HUES64 (cell line): Measurements from ENCODE around the gene AHDC1.
"Not testable (repeated sequence)": the region's sequence is repeated elsewhere in the genome, so short reads cannot be mapped to it uniquely, and the experiment has no call there.

ENCODE experiments used
- H3K27ac ChIP-seq: 2 replicates; pipeline ENCODE4 v1.7.0; 2013; ENCODE audit warnings: low read depth, low read length, inconsistent platforms
- H3K27me3 ChIP-seq: 2 replicates; pipeline ENCODE4 v1.6.1; 2013; ENCODE audit warnings: mild to moderate bottlenecking, low read length; ENCODE audit not compliant: insufficient read depth
- H3K36me3 ChIP-seq: 2 replicates; pipeline ENCODE4 v1.6.1; 2013; ENCODE audit warnings: mild to moderate bottlenecking, low read length; ENCODE audit not compliant: insufficient read depth
- H3K4me1 ChIP-seq: 2 replicates; pipeline ENCODE4 v1.6.1; 2013; ENCODE audit warnings: mild to moderate bottlenecking, low read length, moderate library complexity; ENCODE audit not compliant: insufficient read depth
- H3K4me3 ChIP-seq: 2 replicates; pipeline ENCODE4 v1.5.1; 2013; ENCODE audit warnings: mild to moderate bottlenecking, low read length, moderate library complexity
- H3K9ac ChIP-seq: 2 replicates; pipeline ENCODE4 v1.6.1; 2013; ENCODE audit warnings: mild to moderate bottlenecking, low read depth, low read length
- H3K9me3 ChIP-seq: 2 replicates; pipeline ENCODE4 v1.6.1; 2013; ENCODE audit warnings: low read depth, low read length; ENCODE audit not compliant: insufficient read depth
- WGBS: fragments of 150-250, 120-280 bp; methylation state at CpG from one replicate; pipeline ENCODE4 v1.1.7; 2013; ENCODE audit warnings: missing lambda C conversion rate; 5-methylcytosine and 5-hydroxymethylcytosine counted together

The AHDC1 gene

DNA sequence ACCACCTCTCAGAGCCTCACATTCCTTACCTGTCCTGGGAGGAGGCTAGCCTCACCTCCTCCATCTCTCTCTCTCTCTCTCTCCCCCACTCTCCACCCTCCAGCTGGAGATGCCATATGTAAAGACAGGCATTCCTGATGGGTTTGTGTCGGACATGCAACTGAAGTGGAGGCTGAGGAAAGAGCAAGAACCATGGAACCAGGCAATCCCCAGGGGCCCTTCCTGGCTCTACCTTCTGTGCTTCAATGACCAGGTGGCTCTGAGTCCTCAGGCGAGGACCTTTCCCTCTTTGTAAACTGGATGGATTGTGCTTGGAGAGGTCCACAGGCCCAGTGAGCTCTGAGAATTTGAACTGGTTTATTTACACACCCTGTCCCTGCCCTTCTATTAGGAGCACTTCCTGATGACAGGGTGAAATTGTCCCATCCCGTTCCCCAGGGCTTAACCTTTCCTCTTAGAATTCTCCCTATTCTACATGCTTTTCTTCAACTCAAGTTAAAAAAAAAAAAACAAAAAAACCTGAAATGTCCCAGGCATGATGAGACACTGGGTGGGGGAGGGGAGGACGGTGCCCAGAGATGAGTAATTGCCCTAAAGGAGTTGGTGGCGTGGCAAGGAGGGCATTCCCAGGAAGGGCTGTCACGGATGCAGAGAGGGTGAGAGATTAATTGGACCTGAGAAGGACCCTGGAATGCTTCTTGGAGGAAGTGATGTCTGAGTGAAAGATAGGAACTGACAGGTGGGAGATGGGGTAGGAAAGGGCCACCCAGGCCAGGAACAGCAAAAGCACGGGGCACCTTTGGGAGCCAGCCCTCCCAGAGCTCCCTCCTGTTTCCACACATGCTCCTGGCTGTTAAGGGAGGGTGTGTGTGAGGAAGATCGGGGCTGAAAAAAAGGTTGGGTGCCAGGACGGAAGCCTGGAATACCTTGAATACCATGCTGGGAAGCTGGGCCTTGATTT lies 63.8 kb downstream of the AHDC1 start:
- peaks cover 50% of the 10 kb centered on the region for H3K4me1 ChIP-seq

DNA sequence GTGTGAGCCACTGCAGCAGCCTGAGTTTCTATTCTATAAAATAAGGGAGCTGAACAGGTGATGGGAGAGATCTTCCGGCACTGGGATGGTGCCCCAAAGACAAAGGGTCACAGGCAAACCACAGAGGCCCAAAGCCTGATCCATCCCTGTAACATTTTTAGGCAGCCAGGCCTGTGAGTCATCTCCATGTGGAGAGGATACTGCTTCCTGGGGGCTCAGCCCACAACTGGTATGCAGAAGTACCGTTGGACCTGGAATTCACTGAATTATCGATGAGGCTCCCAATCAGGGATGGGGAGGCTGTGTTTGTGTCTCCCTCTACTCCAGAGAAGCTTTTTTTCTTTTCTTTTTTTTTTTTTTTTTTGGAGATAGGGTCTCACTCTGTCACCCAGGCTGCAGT lies 65.2 kb downstream of the AHDC1 start:
- H3K9me3 ChIP-seq = no peaks in the 10 kb centered on the region
- H3K9ac ChIP-seq = no peak overlapping the region
- peaks cover 10% of the 10 kb centered on the region; the same call in 1 of the 2 replicates for H3K36me3 ChIP-seq
- no peak overlapping the region for H3K4me3 ChIP-seq
- H3K27me3 ChIP-seq = no peaks in the 10 kb centered on the region
- 67% methylated on average over 3 of the region's 3 CpGs for WGBS
- H3K27ac ChIP-seq = peak overlapping the region; percentile 28; the same call in 1 of the 2 replicates
- H3K4me1 ChIP-seq = peaks cover 55% of the 10 kb centered on the region

More for the DNA sequence above, 63.8 kb downstream of the AHDC1 start:
- Histone ChIP-seq H3K9me3 (no peaks in the 10 kb centered on the region), H3K27ac (peak overlapping the region; percentile 43; the same call in 1 of the 2 replicates), H3K36me3 (peaks cover 11% of the 10 kb centered on the region), H3K9ac (no peak overlapping the region), H3K27me3 (no peaks in the 10 kb centered on the region), H3K4me3 (no peak overlapping the region)
- 70% methylated on average over 9 of the region's 9 CpGs for WGBS

DNA sequence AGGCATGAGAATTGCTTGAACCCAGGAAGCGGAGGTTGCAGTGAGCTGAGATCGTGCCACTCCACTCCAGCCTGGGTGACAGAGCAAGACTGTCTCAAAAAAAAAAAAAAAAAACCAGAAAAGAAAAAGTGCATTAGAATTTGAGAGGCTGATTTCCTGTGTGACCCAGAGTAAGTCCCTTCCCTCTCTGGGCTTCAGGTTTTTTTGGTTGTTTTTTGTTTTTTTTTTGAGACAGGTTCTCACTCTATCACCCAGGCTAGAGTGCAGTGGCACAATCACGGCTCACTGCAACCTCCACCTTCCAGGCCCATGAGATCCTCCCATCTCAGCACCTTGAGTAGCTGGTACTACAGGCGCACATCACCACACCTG lies 65.7 kb downstream of the AHDC1 start:
- Histone ChIP-seq H3K36me3 (peaks cover 10% of the 10 kb centered on the region; the same call in 1 of the 2 replicates), H3K27ac (peak overlapping the region; percentile 28; the same call in 1 of the 2 replicates), H3K4me1 (peaks cover 55% of the 10 kb centered on the region)
- 91% methylated on average over 4 of the region's 4 CpGs for WGBS
- not testable (repeated sequence) for H3K9ac ChIP-seq, H3K9me3 ChIP-seq, H3K27me3 ChIP-seq, H3K4me3 ChIP-seq

DNA sequence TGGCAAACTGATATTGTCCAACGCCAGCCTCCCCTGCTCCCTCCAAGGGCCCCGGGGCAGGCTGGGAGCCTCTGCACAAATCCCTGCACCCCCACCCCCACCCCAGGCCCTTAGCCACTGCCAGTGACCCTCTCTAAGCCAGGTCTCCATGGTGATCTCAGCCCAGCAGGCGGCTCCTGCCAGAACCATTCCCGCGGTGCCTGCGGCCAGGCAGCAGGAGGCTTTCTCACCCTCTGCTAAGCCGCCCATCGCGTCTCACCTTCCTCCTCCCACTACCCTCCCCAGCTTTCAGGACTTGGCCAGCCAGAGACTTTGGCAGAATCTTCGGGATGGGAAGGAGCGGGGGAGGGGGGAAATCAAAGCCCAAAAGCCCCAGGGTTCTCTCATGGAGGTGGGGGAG lies 67.2 kb downstream of the AHDC1 start:
- Histone ChIP-seq H3K36me3 (peaks cover 10% of the 10 kb centered on the region; the same call in 1 of the 2 replicates), H3K4me1 (peaks cover 51% of the 10 kb centered on the region), H3K27me3 (no peaks in the 10 kb centered on the region), H3K4me3 (no peak overlapping the region), H3K9ac (peak overlapping the region; percentile 42; the same call in 1 of the 2 replicates), H3K9me3 (no peaks in the 10 kb centered on the region), H3K27ac (peak overlapping the region; percentile 45; the same call in 1 of the 2 replicates)
- 9% methylated on average over 11 of the region's 11 CpGs for WGBS

DNA sequence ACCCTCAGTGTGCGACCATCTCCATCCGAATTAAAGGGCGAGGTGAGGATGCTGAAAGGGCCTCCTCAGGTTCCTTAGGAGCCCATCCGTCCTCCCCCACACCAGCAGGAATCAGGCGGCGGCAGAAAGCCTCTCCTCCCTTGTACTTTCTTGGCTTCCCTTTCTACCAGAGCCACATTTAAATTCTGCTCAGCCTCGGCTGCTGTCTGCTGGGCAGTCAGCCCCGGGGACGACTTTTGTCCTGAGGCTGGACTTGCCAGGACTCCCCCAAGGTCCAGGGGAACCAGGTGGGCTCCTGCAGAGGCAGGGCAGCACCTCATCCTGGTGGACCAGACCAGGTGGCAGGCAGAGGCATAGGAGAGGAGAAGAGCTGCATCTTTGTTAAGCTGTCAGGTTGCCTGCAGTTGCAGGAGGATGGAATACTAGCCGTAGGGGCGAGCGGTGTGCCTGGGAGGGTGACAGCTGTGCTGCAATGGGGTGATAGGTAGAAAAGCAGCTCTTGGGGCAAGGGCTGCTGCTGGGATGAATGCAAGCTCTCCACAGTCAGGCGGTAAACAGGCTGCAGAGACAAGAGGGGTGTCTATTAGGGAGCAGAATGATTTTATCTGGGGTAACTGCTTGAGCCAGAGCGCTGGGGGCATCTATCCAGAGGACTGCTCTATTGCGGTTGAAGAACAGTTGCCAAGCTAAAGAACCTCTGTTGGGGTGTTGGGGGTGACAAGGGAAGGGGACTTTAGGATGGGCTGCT lies 67.8 kb downstream of the AHDC1 start:
- H3K27me3 ChIP-seq = no peaks in the 10 kb centered on the region
- no peaks in the 10 kb centered on the region for H3K9me3 ChIP-seq
- 61% methylated on average over 15 of the region's 15 CpGs for WGBS
- no peak overlapping the region for H3K4me3 ChIP-seq
- H3K27ac ChIP-seq = no peak overlapping the region
- peaks cover 51% of the 10 kb centered on the region for H3K4me1 ChIP-seq
- H3K9ac ChIP-seq = no peak overlapping the region
- peaks cover 10% of the 10 kb centered on the region; the same call in 1 of the 2 replicates for H3K36me3 ChIP-seq

DNA sequence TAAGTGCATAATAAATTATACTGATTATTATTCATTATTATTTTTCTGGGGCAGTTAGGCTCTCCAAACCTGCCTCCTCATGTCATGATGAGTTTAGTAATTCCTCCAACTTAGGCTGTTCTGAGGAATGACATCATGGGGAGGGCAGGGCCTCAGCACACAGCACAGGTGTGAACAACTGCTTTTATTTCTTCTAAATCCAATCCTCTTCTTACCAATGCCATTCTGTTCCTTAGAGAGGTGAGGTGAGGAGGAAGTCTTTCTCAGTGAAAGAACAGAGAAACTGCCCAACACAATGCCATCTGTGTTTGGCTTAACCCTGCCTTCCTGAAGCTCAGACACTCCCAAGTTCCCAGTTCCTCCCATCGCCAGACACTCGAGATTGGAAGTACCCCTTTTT lies 68.6 kb downstream of the AHDC1 start:
- H3K9me3 ChIP-seq = no peaks in the 10 kb centered on the region
- no peaks in the 10 kb centered on the region for H3K27me3 ChIP-seq
- H3K4me1 ChIP-seq = peaks cover 44% of the 10 kb centered on the region
- WGBS = 66% methylated on average over 2 of the region's 2 CpGs
- peaks cover 10% of the 10 kb centered on the region; the same call in 1 of the 2 replicates for H3K36me3 ChIP-seq
- no peak overlapping the region for H3K4me3 ChIP-seq
- no peak overlapping the region for H3K27ac ChIP-seq
- H3K9ac ChIP-seq = no peak overlapping the region

DNA sequence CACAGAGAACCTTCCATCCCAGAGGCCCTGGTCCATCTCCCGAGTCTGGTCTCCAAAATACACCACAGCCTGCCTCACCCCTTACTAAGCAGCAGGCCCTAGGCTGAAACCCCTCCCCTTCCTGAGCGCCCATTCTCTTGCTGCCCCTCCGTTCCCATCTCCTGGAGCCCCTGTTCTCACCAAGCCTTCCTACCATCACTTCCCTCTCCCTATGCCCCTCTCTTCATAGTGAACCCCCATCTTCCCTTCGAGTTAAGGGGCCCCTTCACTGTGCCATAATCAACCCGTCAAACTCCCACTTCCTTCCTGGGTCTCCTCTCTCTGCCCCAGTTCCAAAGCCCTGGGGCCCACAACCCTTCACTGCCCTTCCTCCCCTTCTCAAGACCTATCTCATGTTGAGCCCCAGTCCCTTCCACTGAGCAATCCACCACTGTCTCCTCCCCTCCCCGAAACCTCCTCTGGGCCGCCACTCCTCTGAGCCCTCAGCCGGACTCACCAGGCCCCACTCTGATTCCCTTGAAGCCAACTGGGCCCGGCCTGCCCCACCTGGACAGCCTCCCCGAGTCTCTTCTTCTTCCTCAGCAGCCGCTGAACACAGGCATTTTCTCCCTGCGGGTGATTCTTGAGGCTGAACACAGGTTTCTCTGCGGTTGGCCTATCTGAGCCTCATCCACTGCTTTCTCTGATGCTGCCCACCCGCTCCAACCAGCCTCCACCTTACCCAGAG lies 71.8 kb downstream of the AHDC1 start:
- Histone ChIP-seq H3K27ac (no peak overlapping the region), H3K36me3 (peaks cover 6% of the 10 kb centered on the region; the same call in 1 of the 2 replicates), H3K4me1 (peaks cover 35% of the 10 kb centered on the region), H3K4me3 (no peak overlapping the region), H3K9me3 (no peaks in the 10 kb centered on the region), H3K27me3 (peaks cover 3% of the 10 kb centered on the region; the same call in 1 of the 2 replicates), H3K9ac (no peak overlapping the region)
- 91% methylated on average over 14 of the region's 14 CpGs for WGBS

DNA sequence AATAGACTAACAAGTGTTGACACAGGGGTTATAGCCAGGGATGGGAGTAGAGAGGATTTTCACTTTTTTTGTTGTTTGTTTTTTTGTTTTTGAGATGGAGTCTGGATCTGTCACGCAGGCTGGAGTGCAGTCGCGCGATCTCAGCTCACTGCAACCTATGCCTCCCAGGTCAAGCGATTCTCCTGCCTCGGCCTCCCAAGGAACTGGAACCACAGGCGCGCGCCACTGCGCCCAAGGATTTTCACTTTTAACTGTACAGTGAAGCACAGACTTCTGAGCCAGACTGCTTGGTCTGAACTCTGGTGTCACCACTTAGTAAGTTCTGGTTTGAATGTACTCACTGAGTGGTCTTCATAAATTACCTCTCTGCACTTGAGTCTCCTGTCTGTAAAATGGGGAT lies 73.8 kb downstream of the AHDC1 start:
- no peak overlapping the region for H3K27ac ChIP-seq
- H3K9me3 ChIP-seq = no peaks in the 10 kb centered on the region
- 95% methylated on average over 10 of the region's 10 CpGs for WGBS
- peaks cover 3% of the 10 kb centered on the region; the same call in 1 of the 2 replicates for H3K27me3 ChIP-seq
- peaks cover 31% of the 10 kb centered on the region for H3K4me1 ChIP-seq
- H3K9ac ChIP-seq = no peak overlapping the region
- H3K36me3 ChIP-seq = peaks cover 4% of the 10 kb centered on the region; the same call in 1 of the 2 replicates
- no peak overlapping the region for H3K4me3 ChIP-seq

DNA sequence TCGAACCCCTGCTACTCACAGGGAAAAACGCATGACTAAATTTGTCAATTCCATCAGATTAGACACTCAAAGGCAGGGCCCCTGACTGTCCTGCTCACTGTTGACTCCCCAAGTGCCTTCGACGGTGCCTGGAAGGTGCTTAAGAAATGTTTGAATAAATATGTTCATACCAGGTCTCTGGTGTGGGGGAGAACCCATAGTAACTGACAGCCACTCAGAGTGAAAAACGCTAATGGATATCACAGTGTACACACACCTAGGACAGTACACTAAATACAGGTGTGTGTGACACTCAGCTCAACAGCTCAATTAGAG lies 74.3 kb downstream of the AHDC1 start:
- 86% methylated on average over 4 of the region's 5 CpGs for WGBS
- Histone ChIP-seq H3K36me3 (no peaks in the 10 kb centered on the region; the same call in 1 of the 2 replicates), H3K27me3 (peaks cover 3% of the 10 kb centered on the region; the same call in 1 of the 2 replicates), H3K9me3 (no peaks in the 10 kb centered on the region), H3K4me1 (peaks cover 29% of the 10 kb centered on the region), H3K9ac (no peak overlapping the region), H3K27ac (no peak overlapping the region), H3K4me3 (no peak overlapping the region)

DNA sequence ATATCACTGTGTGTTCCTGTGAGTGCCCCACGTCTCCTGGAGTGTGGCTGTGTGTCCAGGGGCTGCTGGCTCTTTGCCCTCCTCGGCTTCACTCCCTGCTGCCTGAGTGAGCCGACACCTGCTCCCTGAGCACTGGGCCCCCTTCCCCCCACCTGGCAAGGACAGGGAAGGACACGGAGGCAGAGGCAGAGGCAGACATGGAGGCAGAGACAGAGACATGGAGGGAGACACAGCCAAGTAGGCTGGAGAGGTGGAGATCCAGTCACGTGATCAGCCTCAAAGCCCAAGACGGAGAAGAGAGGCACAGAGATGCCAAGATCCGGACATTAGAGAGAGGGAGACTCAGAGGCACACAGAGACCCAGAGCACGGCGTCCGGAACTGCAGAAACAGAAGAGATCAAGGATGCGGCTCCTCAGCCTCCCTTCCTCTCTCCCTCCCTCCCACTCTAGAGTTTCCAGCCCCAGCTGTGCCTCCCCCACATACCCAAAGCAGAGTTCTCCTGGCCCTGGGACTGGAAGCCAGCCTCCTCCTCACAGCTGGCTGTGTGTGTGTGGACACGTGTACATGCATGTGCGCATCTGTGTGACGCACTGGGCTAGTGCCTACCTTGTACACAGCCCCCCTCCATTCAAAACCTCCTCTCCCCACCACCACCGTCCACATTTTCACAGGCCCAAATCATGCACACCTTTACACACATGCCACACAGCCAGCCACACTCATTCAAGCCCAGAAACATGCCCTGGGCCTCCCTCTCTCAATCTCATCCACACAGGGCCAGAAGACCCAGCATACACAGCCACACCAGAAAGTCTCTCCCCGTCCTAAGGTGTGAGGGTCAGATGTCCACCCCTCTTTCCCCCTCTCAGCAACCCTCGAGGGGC lies 74.9 kb downstream of the AHDC1 start:
- H3K27ac ChIP-seq = peak overlapping the region; percentile 35; the same call in 1 of the 2 replicates
- H3K27me3 ChIP-seq = peaks cover 3% of the 10 kb centered on the region; the same call in 1 of the 2 replicates
- H3K4me1 ChIP-seq = peaks cover 29% of the 10 kb centered on the region
- H3K4me3 ChIP-seq = peak overlapping the region; percentile 50
- no peaks in the 10 kb centered on the region for H3K36me3 ChIP-seq
- H3K9ac ChIP-seq = no peak overlapping the region
- 42% methylated on average over 17 of the region's 17 CpGs for WGBS
- no peaks in the 10 kb centered on the region for H3K9me3 ChIP-seq
